DMS153 treated with DMSO at 0.1 percent for 48 hours (cell line): ENCODE measurements around the gene LCTL.

Experiments
- DNase-seq: peaks from one replicate; lab custom pipeline; 2025; ENCODE audit not compliant: unreplicated experiment; lab: John Stamatoyannopoulos, UW

LCTL gene

GRCh38 chr15:66565141-66565641 lies 607 bp downstream of the LCTL start:
- DNase-seq: no peak

GRCh38 chr15:66564136-66565041 lies 1.4 kb downstream of the LCTL start:
- no peak for DNase-seq

- DNase-seq: no peak
Measured at GRCh38 chr15:66563566-66564110, 2.2 kb downstream of the LCTL start.

- no peak for DNase-seq
Measured at GRCh38 chr15:66563126-66563525, 2.7 kb downstream of the LCTL start.

GRCh38 chr15:66560856-66561525 lies 4.8 kb downstream of the LCTL start:
- no peak for DNase-seq

- no peak for DNase-seq
Measured at GRCh38 chr15:66558271-66558670, 7.5 kb downstream of the LCTL start.

- no peak for DNase-seq
Measured at GRCh38 chr15:66555685-66556084, 10.1 kb downstream of the LCTL start.

GRCh38 chr15:66545255-66545654 lies 20.5 kb downstream of the LCTL start:
- no peak for DNase-seq

GRCh38 chr15:66542896-66543295 lies 22.9 kb downstream of the LCTL start:
- DNase-seq: no peak

GRCh38 chr15:66535056-66535455 lies 30.7 kb downstream of the LCTL start:
- DNase-seq: no peak

GRCh38 chr15:66524838-66525237 lies 41.0 kb downstream of the LCTL start:
- DNase-seq: no peak

GRCh38 chr15:66523926-66524325 lies 41.9 kb downstream of the LCTL start:
- no peak for DNase-seq

- DNase-seq: no peak
Measured at GRCh38 chr15:66515901-66516322, 49.9 kb downstream of the LCTL start.

GRCh38 chr15:66514586-66514985 lies 51.2 kb downstream of the LCTL start:
- DNase-seq: no peak

GRCh38 chr15:66508293-66508883 lies 57.4 kb downstream of the LCTL start:
- no peak for DNase-seq

GRCh38 chr15:66505818-66506217 lies 60.0 kb downstream of the LCTL start:
- DNase-seq: no peak

- DNase-seq: no peak
Measured at GRCh38 chr15:66505430-66505811, 60.4 kb downstream of the LCTL start.

- DNase-seq: peak; percentile 51
Measured at GRCh38 chr15:66504563-66505429, 61.0 kb downstream of the LCTL start, which contains the start of the genes RPL4 and ZWILCH. TSS of gene RPL4 (minus strand) at chr15:66504855. CDS start at chr15:66504790, 65 bp downstream. TSS of gene ZWILCH (plus strand) at chr15:66505326. CDS start at chr15:66505339, 13 bp downstream.

- no peak for DNase-seq
Measured at GRCh38 chr15:66503780-66504562, 61.8 kb downstream of the LCTL start.
